ENCODE results near the gene FXYD7. TPM values are rescaled to one million over a fixed set of nuclear protein-coding genes. Genes with fewer than 3 reads are reported as not detected.

The FXYD7 gene
- total and polyA plus RNA-seq, 4 experiments from 2014 or later: 5.5 to 11.1 (median 9.9) TPM

- Mint-ChIP-seq H3K4me3 (peak overlapping the region in 1 of 8 donors; percentile 27), H3K27ac (no peak overlapping the region), H3K36me3 (no peaks in the 10 kb centered on the region), H3K27me3 (peaks cover under 1 to 7% of the 10 kb centered on the region in 2 donors), H3K4me1 (no peaks in the 10 kb centered on the region), H3K9me3 (no peaks in the 10 kb centered on the region)
- Histone ChIP-seq H3K4me3 (ENCODE audit: low read length in 2 of 2) (no peak overlapping the region), H3K9me3 (ENCODE audit: control insufficient read depth in 1 of 2, low read length in 2 of 2) (no peaks in the 10 kb centered on the region), H3K36me3 (ENCODE audit: insufficient read depth, low read length) (no peaks in the 10 kb centered on the region), H3K4me1 (ENCODE audit: insufficient read depth, low read length) (no peaks in the 10 kb centered on the region), H3K27ac (ENCODE audit: low read depth, low read length) (no peak overlapping the region), H3K27me3 (ENCODE audit: insufficient read depth, low read length) (no peaks in the 10 kb centered on the region)
- ChIA-PET CTCF (ENCODE audit: partially characterized antibody) (no interaction called here), POLR2A (ENCODE audit: partially characterized antibody) (no interaction called here)
- intact Hi-C loops (cut with micrococcal nuclease): no loop called here
- DNase-seq: no peak
These were observed 37.4 kb upstream of the FXYD7 start for GRCh38 chr19:35105411-35106290.

DNA sequence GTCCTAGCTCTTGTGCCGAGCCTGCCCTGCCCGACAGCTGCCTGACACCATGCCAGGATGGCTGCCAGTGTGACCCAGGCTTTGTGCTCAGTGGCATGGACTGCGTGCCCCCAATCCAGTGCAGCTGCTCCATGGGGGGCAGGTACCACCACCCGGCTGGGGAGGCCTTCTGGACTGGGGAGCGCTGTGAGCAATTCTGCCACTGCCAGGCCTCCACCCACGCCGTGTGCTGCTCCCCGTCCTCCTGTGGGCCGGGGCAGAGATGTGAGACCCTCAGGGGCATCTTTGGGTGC is 36.8 kb upstream of the FXYD7 start:
- intact Hi-C loops (cut with micrococcal nuclease): no loop called here
- Mint-ChIP-seq H3K36me3 (no peaks in the 10 kb centered on the region), H3K9me3 (peaks cover 0 to 1% (median 0%) of the 10 kb centered on the region in 8 donors), H3K27me3 (peaks cover 2 to 7% of the 10 kb centered on the region in 2 donors), H3K4me1 (no peaks in the 10 kb centered on the region), H3K27ac (no peak overlapping the region), H3K4me3 (peak overlapping the region in 1 of 8 donors; percentile 27)
- no peak overlapping the region for H3K4me3 ChIP-seq (ENCODE audit: low read length in 2 of 2)
- H3K9me3 ChIP-seq (ENCODE audit: control insufficient read depth in 1 of 2, low read length in 2 of 2): no peaks in the 10 kb centered on the region
- DNase-seq: no peak
- H3K36me3 ChIP-seq (ENCODE audit: insufficient read depth, low read length): no peaks in the 10 kb centered on the region
- no peaks in the 10 kb centered on the region for H3K27me3 ChIP-seq (ENCODE audit: insufficient read depth, low read length)
- H3K27ac ChIP-seq (ENCODE audit: low read depth, low read length): no peak overlapping the region
- no peaks in the 10 kb centered on the region for H3K4me1 ChIP-seq (ENCODE audit: insufficient read depth, low read length)
- CTCF ChIA-PET (ENCODE audit: partially characterized antibody): interaction anchor here (0.6 to 1.1 kb wide), 2 partner anchors 40 to 74 kb away, joined by 3 read pairs; no protein-coding TSS in a partner anchor
- POLR2A ChIA-PET (ENCODE audit: partially characterized antibody): no interaction called here

DNA sequence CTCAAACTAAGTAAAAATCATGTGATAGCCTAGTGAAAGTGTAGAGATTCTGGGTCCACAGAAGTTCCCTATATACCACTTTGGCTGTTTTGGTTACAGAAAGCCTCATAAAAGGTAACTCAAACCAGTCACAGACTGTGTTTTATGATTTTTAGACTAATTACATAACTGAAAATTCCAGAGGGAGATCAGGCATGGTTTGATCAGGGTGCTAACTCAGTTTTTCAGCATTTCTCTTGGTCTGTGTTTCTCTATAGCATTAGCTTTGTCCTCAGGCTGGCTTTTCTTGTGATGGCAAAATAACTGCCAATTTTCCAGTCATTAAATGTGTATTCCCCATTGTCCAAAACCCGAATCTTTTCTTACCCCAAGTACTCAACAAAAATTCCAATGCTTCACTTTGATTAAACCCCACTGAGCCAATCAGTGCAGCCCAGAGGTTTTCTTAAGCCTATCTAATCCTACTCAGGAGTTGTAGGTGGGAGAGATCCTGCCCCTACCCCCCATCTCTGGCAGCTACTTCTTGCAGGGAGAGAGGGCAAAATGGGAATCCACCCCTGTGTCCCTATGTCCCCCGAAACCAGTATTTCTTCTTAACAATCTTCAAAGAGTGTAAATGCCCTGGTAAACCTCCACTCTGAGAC is 36.0 kb upstream of the FXYD7 start:
- peaks cover 4 to 7% of the 10 kb centered on the region in 2 donors for H3K27me3 Mint-ChIP-seq
- CTCF ChIA-PET (ENCODE audit: partially characterized antibody): interaction anchor here (0.6 to 1.1 kb wide), 2 partner anchors 40 to 75 kb away, joined by 3 read pairs; no protein-coding TSS in a partner anchor
- H3K4me3 Mint-ChIP-seq: no peak overlapping the region
- no peak for DNase-seq
- H3K27ac Mint-ChIP-seq: no peak overlapping the region
- H3K4me3 ChIP-seq (ENCODE audit: low read length in 2 of 2): no peak overlapping the region
- H3K4me1 Mint-ChIP-seq: no peaks in the 10 kb centered on the region
- intact Hi-C loops (cut with micrococcal nuclease): no loop called here
- no peak overlapping the region for H3K27ac ChIP-seq (ENCODE audit: low read depth, low read length)
- no peaks in the 10 kb centered on the region for H3K27me3 ChIP-seq (ENCODE audit: insufficient read depth, low read length)
- H3K36me3 Mint-ChIP-seq: no peaks in the 10 kb centered on the region
- no peaks in the 10 kb centered on the region for H3K36me3 ChIP-seq (ENCODE audit: insufficient read depth, low read length)
- no peaks in the 10 kb centered on the region for H3K4me1 ChIP-seq (ENCODE audit: insufficient read depth, low read length)
- H3K9me3 Mint-ChIP-seq: peaks cover 0 to 1% (median 0%) of the 10 kb centered on the region in 8 donors
- POLR2A ChIA-PET (ENCODE audit: partially characterized antibody): no interaction called here
- H3K9me3 ChIP-seq (ENCODE audit: control insufficient read depth in 1 of 2, low read length in 2 of 2): no peaks in the 10 kb centered on the region

DNA sequence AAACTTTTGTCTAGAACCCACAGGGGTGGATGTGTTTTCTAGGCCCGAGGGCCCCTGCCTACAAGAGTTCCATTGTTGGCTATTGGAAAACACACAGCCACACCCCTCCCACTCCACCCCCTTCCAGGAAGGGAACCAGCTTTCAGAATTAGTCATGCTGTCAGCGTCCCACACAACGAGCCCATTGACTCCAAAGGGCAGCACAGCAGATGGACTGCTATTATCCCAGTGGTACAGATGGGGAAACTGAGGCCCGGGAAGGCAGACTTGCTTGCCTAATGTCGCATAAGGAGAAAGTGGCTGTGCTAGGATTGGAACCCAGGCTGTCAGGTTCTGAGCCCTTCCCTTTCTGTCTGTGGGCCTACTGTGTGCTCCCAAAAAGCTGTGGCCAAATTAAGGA is 35.5 kb upstream of the FXYD7 start:
- H3K27ac ChIP-seq (ENCODE audit: low read depth, low read length): no peak overlapping the region
- no peak for DNase-seq
- no peak overlapping the region for H3K4me3 Mint-ChIP-seq
- no peaks in the 10 kb centered on the region for H3K9me3 ChIP-seq (ENCODE audit: control insufficient read depth in 1 of 2, low read length in 2 of 2)
- H3K36me3 Mint-ChIP-seq: no peaks in the 10 kb centered on the region
- CTCF ChIA-PET (ENCODE audit: partially characterized antibody): no interaction called here
- H3K4me3 ChIP-seq (ENCODE audit: low read length in 2 of 2): no peak overlapping the region
- peaks cover 4 to 7% of the 10 kb centered on the region in 2 donors for H3K27me3 Mint-ChIP-seq
- no peaks in the 10 kb centered on the region for H3K36me3 ChIP-seq (ENCODE audit: insufficient read depth, low read length)
- intact Hi-C loops (cut with micrococcal nuclease): no loop called here
- POLR2A ChIA-PET (ENCODE audit: partially characterized antibody): no interaction called here
- no peaks in the 10 kb centered on the region for H3K27me3 ChIP-seq (ENCODE audit: insufficient read depth, low read length)
- H3K27ac Mint-ChIP-seq: no peak overlapping the region
- H3K9me3 Mint-ChIP-seq: peaks cover 0 to 1% (median 0%) of the 10 kb centered on the region in 8 donors
- no peaks in the 10 kb centered on the region for H3K4me1 ChIP-seq (ENCODE audit: insufficient read depth, low read length)
- H3K4me1 Mint-ChIP-seq: no peaks in the 10 kb centered on the region

- H3K4me1 ChIP-seq (ENCODE audit: insufficient read depth, low read length): no peaks in the 10 kb centered on the region
- intact Hi-C loops (cut with micrococcal nuclease): no loop called here
- POLR2A ChIA-PET (ENCODE audit: partially characterized antibody): no interaction called here
- H3K36me3 Mint-ChIP-seq: no peaks in the 10 kb centered on the region
- no peaks in the 10 kb centered on the region for H3K4me1 Mint-ChIP-seq
- H3K9me3 Mint-ChIP-seq: peaks cover 0 to 1% (median 0%) of the 10 kb centered on the region in 8 donors
- H3K27ac Mint-ChIP-seq: no peak overlapping the region
- no peak overlapping the region for H3K4me3 ChIP-seq (ENCODE audit: low read length in 2 of 2)
- H3K27ac ChIP-seq (ENCODE audit: low read depth, low read length): no peak overlapping the region
- H3K4me3 Mint-ChIP-seq: no peak overlapping the region
- no peaks in the 10 kb centered on the region for H3K36me3 ChIP-seq (ENCODE audit: insufficient read depth, low read length)
- no peaks in the 10 kb centered on the region for H3K9me3 ChIP-seq (ENCODE audit: control insufficient read depth in 1 of 2, low read length in 2 of 2)
- no peaks in the 10 kb centered on the region for H3K27me3 ChIP-seq (ENCODE audit: insufficient read depth, low read length)
- H3K27me3 Mint-ChIP-seq: peaks cover 4 to 7% of the 10 kb centered on the region in 2 donors
- CTCF ChIA-PET (ENCODE audit: partially characterized antibody): no interaction called here
- no peak for DNase-seq
These were observed 34.3 kb upstream of the FXYD7 start for GRCh38 chr19:35108730-35109129.

DNA sequence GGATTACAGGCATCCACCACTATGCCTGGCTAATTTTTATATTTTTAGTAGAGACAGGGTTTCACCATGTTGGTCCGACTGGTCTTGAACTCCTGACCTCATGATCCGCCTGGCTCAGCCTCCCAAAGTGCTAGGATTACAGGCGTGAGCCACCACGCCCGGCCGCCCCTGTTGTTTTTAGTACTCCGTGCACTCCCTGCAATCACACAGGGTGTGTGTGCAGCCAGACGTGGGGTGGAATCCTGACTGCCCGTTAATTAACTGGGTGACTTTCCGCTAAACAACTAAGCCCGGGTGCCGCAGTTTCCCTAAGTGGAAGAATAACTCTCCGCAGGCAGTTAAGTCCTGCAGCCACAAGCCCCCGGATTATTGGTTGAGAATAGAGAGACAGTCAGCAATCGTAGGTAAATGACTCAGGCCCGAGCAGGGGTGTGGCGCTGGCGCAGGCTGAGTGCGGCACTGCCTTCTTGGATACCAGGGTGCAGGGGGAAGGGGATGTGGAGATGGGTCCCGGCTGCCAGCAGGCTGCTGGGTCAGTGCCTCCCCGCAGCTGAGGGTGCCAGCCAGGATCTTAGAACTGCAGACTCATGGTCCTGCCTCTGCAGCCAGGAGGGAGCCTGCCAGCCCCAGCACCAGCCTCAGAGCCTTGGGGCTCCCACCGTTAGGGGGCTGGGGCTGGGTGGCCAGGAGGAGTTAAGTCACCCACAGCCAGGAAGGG is 33.5 kb upstream of the FXYD7 start:
- Histone ChIP-seq H3K4me3 (ENCODE audit: low read length in 2 of 2) (no peak overlapping the region), H3K27ac (ENCODE audit: low read depth, low read length) (no peak overlapping the region), H3K27me3 (ENCODE audit: insufficient read depth, low read length) (no peaks in the 10 kb centered on the region), H3K4me1 (ENCODE audit: insufficient read depth, low read length) (peaks cover 3% of the 10 kb centered on the region), H3K36me3 (ENCODE audit: insufficient read depth, low read length) (no peaks in the 10 kb centered on the region), H3K9me3 (ENCODE audit: control insufficient read depth in 1 of 2, low read length in 2 of 2) (no peaks in the 10 kb centered on the region)
- ChIA-PET POLR2A (ENCODE audit: partially characterized antibody) (no interaction called here), CTCF (ENCODE audit: partially characterized antibody) (no interaction called here)
- intact Hi-C loops (cut with micrococcal nuclease): loop anchor here (5.0 kb wide), 1 partner anchor 43 kb away; the partner anchor contains the start of gene FXYD5
- peaks cover 0 to 1% (median 0%) of the 10 kb centered on the region in 8 donors for H3K9me3 Mint-ChIP-seq
- DNase-seq: no peak
- H3K4me3 Mint-ChIP-seq: no peak overlapping the region
- H3K27ac Mint-ChIP-seq: no peak overlapping the region
- H3K27me3 Mint-ChIP-seq: peaks cover 6 to 7% of the 10 kb centered on the region in 2 donors
- peaks cover 2 to 3% (median 2%) of the 10 kb centered on the region in 4 donors for H3K4me1 Mint-ChIP-seq
- no peaks in the 10 kb centered on the region for H3K36me3 Mint-ChIP-seq

DNA sequence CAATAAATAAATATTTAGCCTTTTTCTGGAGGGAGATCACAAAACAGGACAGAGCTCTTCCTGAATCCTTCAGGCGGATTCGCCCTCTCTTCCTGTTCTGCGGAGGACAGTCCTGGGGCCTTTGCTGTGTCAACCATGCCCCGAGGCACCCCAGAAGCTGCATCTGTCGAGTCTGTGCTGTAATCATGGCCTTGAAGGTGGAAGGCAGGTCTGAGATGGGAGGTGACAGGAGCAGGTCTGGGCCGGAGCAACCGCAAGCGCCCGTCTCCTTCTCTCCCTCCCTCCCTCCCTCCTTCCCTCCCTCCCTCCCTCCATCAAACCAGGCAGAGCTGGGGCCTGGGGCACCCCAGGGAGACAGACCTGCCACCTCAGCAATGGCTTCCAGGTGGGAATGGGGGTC is 32.1 kb upstream of the FXYD7 start:
- Histone ChIP-seq H3K27me3 (ENCODE audit: insufficient read depth, low read length) (no peaks in the 10 kb centered on the region), H3K4me1 (ENCODE audit: insufficient read depth, low read length) (peaks cover 9% of the 10 kb centered on the region), H3K9me3 (ENCODE audit: control insufficient read depth in 1 of 2, low read length in 2 of 2) (no peaks in the 10 kb centered on the region), H3K36me3 (ENCODE audit: insufficient read depth, low read length) (no peaks in the 10 kb centered on the region), H3K4me3 (ENCODE audit: low read length in 2 of 2) (no peak overlapping the region), H3K27ac (ENCODE audit: low read depth, low read length) (no peak overlapping the region)
- POLR2A ChIA-PET (ENCODE audit: partially characterized antibody): no interaction called here
- intact Hi-C loops (cut with micrococcal nuclease): loop anchor here (5.0 kb wide), 1 partner anchor 41 kb away; the partner anchor contains the start of gene FXYD5
- H3K4me1 Mint-ChIP-seq: peaks cover 4 to 7% (median 5%) of the 10 kb centered on the region in 4 donors
- H3K27ac Mint-ChIP-seq: no peak overlapping the region
- no peak overlapping the region for H3K4me3 Mint-ChIP-seq
- peaks cover 0 to 1% (median 0%) of the 10 kb centered on the region in 8 donors for H3K9me3 Mint-ChIP-seq
- CTCF ChIA-PET (ENCODE audit: partially characterized antibody): interaction anchor here (0.6 to 1.2 kb wide), 3 partner anchors 9 to 105 kb away, joined by 3 to 4 read pairs (median 3); no protein-coding TSS in a partner anchor
- no peak for DNase-seq
- no peaks in the 10 kb centered on the region for H3K36me3 Mint-ChIP-seq
- peaks cover 7 to 11% of the 10 kb centered on the region in 2 donors for H3K27me3 Mint-ChIP-seq
